HepG2 (cell line): ENCODE measurements around the gene UTS2R. TPM values are rescaled to one million over a fixed set of nuclear protein-coding genes. Genes with fewer than 3 reads are reported as not detected.
A peak's percentile ranks its signal among the peaks of the same experiment; 100 is the strongest.

Experiments used
- HNF4A ChIP-seq: sonication (generic); formaldehyde crosslinking; IDR thresholded peaks from 2 replicates; pipeline ENCODE4 v1.4.0; 2020; ENCODE audit warnings: missing genetic modification reagents
- ONECUT2 ChIP-seq: sonication (generic); formaldehyde crosslinking; IDR thresholded peaks from 2 replicates; pipeline ENCODE4 v1.4.0; 2020; ENCODE audit warnings: missing genetic modification reagents
- RBAK ChIP-seq: sonication (generic); formaldehyde crosslinking; IDR thresholded peaks from 2 replicates; pipeline ENCODE4 v1.5.1; 2020; ENCODE audit warnings: mild to moderate bottlenecking, missing genetic modification reagents
- TAF15 ChIP-seq: fragments of 200-400 bp; formaldehyde crosslinking; IDR thresholded peaks from one replicate; pipeline ENCODE4 v1.6.1; 2018; ENCODE audit warnings: mild to moderate bottlenecking, low read depth, low read length; ENCODE audit not compliant: poor library complexity, severe bottlenecking
- polyA plus RNA-seq, 8 experiments: library from polyadenylated mRNA; depleted of rRNA in 3 of 8; stranded (reverse) in 7 of 8; unstranded in 1 of 8; fragments of >200 nt; fragmentation: Illumina TruSeq in 4 of 8; extraction: Trizol in 4 of 8; gene quantifications; 2 replicates each; pipeline versions ENCODE4 v1.2.1 to v1.2.3, GENCODE V29; 2011 to 2016; ENCODE audit warnings: low read depth in 4 of 8, missing spikeins in 1 of 8, mixed read lengths in 1 of 8; ENCODE audit not compliant: insufficient read depth in 1 of 8
- total RNA-seq, 5 experiments: library from RNA; depleted of rRNA; stranded (reverse); fragments of >200 nt; fragmentation: Illumina TruSeq; extraction: Trizol; gene quantifications; 2 replicates each; pipeline ENCODE4 v1.2.3, GENCODE V29; 2016; ENCODE audit warnings: low read depth in 1 of 5
- TF ChIP-seq, protein P1 (sequence below): sonication (generic); formaldehyde crosslinking; IDR thresholded peaks from 2 replicates; pipeline ENCODE4 v1.8.0; 2022; ENCODE audit warnings: mild to moderate bottlenecking, missing genetic modification reagents, moderate library complexity
- TF ChIP-seq, protein P2 (sequence below), 2 experiments: fragments of 450-650 bp in 1 of 2; sonication (generic) in 1 of 2; formaldehyde crosslinking in 1 of 2; IDR thresholded peaks; 2 replicates each; pipeline versions ENCODE4 v1.6.1 to v1.8.0; 2016 to 2022; ENCODE audit warnings: antibody characterized with exemption in 1 of 2, mild to moderate bottlenecking in 1 of 2, missing genetic modification reagents in 1 of 2
- TF ChIP-seq, protein P3 (sequence below): sonication (generic); formaldehyde crosslinking; IDR thresholded peaks from 2 replicates; pipeline ENCODE4 v1.4.0; 2020; ENCODE audit warnings: mild to moderate bottlenecking, missing genetic modification reagents

The UTS2R gene
- total and polyA plus RNA-seq, 2 of the 13 experiments (the other 11 are each of a cell fraction or from before 2014, with no cell fraction given): 0.13 to 0.15 TPM

DNA sequence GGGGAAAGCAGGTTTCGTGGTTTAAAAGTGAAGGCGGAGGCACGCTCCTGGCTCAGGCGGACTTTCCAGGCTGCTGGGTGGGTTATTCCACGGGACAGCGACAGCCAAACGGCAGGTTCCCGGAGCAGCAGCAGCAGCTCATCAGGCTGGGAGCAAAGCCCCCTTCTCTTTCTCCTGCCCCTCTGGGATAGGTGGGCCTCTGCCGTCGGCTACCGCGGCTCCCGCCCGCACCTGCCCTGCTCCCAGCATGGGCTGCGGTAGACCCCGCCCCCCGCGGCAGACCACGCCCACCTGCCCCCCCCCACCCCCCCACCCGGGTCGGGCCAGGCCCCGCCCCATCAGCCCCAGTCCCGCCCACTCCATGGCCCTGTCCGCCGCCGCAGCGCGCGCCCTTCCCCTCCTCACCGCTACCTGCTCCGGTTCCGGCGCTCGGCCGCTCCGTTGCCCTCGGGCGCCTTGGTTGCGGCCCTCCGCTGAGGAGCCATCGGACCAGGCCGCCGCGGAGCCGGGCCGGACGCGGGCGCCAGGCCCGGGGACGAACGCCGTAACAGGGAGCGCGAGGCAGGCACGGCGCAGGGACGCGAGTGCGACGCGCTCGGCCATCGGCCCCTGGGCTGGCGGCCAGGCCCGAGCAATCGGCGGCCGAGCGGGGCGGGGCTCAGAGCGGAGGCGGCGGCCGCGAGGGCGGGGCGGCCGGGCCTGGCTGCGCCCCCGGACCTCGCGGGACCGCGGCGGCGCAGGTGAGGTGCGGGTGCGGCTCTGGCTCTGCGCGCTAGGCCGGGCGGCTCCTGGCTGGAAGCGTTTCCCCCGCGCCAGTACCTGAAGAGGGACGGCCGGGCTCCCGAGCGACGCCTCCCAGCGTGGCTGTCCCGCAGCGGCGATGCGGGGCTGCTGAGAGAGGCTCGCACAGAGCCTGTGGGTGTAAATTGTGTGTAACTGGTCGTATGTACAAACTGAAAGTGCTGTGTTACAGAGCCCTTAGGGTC lies 46.7 kb downstream of the UTS2R start, which contains the start of the genes HEXD and OGFOD3 (continued):
- TF ChIP-seq, protein P1, sequence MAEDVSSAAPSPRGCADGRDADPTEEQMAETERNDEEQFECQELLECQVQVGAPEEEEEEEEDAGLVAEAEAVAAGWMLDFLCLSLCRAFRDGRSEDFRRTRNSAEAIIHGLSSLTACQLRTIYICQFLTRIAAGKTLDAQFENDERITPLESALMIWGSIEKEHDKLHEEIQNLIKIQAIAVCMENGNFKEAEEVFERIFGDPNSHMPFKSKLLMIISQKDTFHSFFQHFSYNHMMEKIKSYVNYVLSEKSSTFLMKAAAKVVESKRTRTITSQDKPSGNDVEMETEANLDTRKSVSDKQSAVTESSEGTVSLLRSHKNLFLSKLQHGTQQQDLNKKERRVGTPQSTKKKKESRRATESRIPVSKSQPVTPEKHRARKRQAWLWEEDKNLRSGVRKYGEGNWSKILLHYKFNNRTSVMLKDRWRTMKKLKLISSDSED (CRISPR knock-in tag): no peak
- TF ChIP-seq HNF4A (CRISPR knock-in tag): no peak
- peak; percentile 31 for TF ChIP-seq TAF15
- TF ChIP-seq, protein P2, sequence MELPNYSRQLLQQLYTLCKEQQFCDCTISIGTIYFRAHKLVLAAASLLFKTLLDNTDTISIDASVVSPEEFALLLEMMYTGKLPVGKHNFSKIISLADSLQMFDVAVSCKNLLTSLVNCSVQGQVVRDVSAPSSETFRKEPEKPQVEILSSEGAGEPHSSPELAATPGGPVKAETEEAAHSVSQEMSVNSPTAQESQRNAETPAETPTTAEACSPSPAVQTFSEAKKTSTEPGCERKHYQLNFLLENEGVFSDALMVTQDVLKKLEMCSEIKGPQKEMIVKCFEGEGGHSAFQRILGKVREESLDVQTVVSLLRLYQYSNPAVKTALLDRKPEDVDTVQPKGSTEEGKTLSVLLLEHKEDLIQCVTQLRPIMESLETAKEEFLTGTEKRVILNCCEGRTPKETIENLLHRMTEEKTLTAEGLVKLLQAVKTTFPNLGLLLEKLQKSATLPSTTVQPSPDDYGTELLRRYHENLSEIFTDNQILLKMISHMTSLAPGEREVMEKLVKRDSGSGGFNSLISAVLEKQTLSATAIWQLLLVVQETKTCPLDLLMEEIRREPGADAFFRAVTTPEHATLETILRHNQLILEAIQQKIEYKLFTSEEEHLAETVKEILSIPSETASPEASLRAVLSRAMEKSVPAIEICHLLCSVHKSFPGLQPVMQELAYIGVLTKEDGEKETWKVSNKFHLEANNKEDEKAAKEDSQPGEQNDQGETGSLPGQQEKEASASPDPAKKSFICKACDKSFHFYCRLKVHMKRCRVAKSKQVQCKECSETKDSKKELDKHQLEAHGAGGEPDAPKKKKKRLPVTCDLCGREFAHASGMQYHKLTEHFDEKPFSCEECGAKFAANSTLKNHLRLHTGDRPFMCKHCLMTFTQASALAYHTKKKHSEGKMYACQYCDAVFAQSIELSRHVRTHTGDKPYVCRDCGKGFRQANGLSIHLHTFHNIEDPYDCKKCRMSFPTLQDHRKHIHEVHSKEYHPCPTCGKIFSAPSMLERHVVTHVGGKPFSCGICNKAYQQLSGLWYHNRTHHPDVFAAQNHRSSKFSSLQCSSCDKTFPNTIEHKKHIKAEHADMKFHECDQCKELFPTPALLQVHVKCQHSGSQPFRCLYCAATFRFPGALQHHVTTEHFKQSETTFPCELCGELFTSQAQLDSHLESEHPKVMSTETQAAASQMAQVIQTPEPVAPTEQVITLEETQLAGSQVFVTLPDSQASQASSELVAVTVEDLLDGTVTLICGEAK (IDR thresholded peaks at IDR 0.05): no peak
- TF ChIP-seq, protein P2 (CRISPR knock-in tag; IDR thresholded peaks at IDR 0.05): no peak
- no peak for TF ChIP-seq RBAK (CRISPR knock-in tag)
- TF ChIP-seq, protein P3, sequence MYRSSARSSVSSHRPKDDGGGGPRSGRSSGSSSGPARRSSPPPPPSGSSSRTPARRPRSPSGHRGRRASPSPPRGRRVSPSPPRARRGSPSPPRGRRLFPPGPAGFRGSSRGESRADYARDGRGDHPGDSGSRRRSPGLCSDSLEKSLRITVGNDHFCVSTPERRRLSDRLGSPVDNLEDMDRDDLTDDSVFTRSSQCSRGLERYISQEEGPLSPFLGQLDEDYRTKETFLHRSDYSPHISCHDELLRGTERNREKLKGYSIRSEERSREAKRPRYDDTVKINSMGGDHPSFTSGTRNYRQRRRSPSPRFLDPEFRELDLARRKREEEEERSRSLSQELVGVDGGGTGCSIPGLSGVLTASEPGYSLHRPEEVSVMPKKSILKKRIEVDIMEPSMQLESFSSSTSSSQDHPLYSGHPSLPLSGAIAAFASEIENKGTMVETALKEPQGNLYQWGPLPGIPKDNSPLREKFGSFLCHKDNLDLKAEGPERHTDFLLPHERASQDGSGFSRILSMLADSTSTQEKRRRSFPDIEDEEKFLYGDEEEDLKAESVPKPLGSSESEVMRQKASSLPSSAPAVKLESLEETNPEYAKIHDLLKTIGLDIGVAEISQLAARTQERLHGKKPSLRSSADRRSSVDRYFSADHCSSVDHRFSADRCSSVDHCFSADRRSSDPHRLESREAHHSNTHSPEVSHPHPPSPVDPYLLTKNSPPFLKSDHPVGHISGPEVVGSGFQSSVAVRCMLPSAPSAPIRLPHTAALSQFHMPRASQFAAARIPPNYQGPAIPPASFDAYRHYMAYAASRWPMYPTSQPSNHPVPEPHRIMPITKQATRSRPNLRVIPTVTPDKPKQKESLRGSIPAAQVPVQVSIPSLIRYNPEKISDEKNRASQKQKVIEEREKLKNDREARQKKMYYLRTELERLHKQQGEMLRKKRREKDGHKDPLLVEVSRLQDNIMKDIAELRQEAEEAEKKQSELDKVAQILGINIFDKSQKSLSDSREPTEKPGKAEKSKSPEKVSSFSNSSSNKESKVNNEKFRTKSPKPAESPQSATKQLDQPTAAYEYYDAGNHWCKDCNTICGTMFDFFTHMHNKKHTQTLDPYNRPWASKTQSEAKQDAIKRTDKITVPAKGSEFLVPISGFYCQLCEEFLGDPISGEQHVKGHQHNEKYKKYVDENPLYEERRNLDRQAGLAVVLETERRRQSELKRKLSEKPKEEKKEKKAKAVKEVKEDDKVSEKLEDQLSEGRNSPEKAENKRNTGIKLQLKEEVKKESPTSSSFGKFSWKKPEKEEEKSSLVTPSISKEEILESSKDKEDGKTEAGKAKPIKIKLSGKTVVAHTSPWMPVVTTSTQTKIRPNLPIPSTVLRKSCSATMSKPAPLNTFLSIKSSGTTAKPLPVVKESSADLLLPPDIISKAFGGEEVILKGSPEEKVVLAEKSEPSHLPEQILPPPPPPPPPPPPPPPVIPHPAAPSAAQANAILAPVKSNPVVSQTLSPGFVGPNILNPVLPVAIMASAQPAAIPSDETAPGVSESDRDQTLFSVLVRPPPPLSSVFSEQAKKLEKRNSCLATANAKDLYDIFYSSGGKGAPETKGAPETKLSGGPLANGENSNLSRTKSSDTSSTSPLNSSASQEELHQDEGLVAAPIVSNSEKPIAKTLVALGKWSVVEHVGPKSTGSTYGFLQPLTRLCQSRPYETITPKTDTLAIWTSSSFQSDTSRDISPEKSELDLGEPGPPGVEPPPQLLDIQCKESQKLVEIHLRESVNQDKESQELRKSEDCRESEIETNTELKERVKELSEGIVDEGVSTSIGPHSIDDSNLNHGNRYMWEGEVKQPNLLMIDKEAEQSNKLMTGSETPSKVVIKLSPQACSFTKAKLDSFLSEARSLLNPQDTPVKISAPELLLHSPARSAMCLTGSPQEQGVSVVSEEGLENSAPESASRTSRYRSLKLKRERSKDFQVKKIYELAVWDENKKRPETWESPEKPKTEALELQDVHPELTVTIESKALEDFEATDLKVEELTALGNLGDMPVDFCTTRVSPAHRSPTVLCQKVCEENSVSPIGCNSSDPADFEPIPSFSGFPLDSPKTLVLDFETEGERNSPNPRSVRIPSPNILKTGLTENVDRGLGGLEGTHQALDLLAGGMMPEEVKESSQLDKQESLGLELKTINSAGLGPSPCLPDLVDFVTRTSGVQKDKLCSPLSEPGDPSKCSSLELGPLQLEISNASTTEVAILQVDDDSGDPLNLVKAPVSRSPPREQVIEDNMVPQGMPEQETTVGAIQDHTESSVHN (CRISPR knock-in tag): no peak; the same call in 1 of the 2 replicates
- no peak for TF ChIP-seq ONECUT2
